Uterus (tissue), 4 donors: ENCODE results near the gene SP2. TPM values are rescaled to one million over a fixed set of nuclear protein-coding genes. Genes with fewer than 3 reads are reported as not detected.

ENCODE experiments used
- DNase-seq, 2 donors: peaks; one replicate each; pipeline ENCODE4 v3.0.0-alpha.2; 2019 to 2020
- H3K27ac ChIP-seq, 2 donors: fragments of 200-600 bp; sonication (generic); 1 replicate in 1 of 2; 2 replicates in 1 of 2; pipeline ENCODE4 v1.5.1; 2016 to 2018
- H3K27me3 ChIP-seq, 2 donors: fragments of 200-600 bp; sonication (generic); one replicate each; pipeline ENCODE4 v1.5.1; 2018 to 2019; ENCODE audit warnings: control low read depth in 1 of 2
- H3K36me3 ChIP-seq, 2 donors: fragments of 200-600 bp; sonication (generic); one replicate each; pipeline ENCODE4 v1.5.1; 2019; ENCODE audit warnings: control low read depth in 1 of 2
- H3K4me1 ChIP-seq, 2 donors: fragments of 200-600 bp; sonication (generic); one replicate each; pipeline ENCODE4 v1.5.1; 2018 to 2019; ENCODE audit warnings: control low read depth in 1 of 2
- H3K4me3 ChIP-seq, 2 donors: fragments of 200-600 bp; sonication (generic); 1 replicate in 1 of 2; 2 replicates in 1 of 2; pipeline ENCODE4 v1.5.1; 2018 to 2019; ENCODE audit warnings: mild to moderate bottlenecking in 1 of 2
- H3K9me3 ChIP-seq, 2 donors: fragments of 200-600 bp; sonication (generic); one replicate each; pipeline ENCODE4 v1.5.1; 2019; ENCODE audit warnings: control low read depth in 1 of 2
- POLR2A ChIP-seq, 2 donors: fragments of 450-650 bp; IDR thresholded peaks; one replicate each; pipeline ENCODE4 v1.6.1; 2016; ENCODE audit warnings: antibody characterized with exemption in 2 of 2, mild to moderate bottlenecking in 1 of 2, moderate library complexity in 1 of 2
- intact Hi-C: fragments of 100-400 bp; cut with DNase I; formaldehyde crosslinking; loops from one replicate; pipeline ENCODE4 v1.15.1; 2023; ENCODE audit warnings: low total_unique reads
- total RNA-seq, 4 donors: library from RNA; depleted of rRNA in 3 of 4; stranded (reverse); fragments of >200 nt in 3 of 4; gene quantifications; one replicate each; pipeline versions ENCODE4 v1.1.0 to v1.2.4, GENCODE V29; 2014 to 2023
- TF ChIP-seq, protein P1 (sequence below), 4 experiments: fragments of 200-600 bp in 2 of 4; fragments of 450-650 bp in 2 of 4; sonication (generic) in 2 of 4; IDR thresholded peaks; one replicate each; pipeline ENCODE4 v1.5.1; 2016 to 2019; ENCODE audit warnings: antibody characterized with exemption in 4 of 4, mild to moderate bottlenecking in 2 of 4, moderate library complexity in 1 of 4
- donor health status: DM: yes; HTN: yes; CAD: no.

The SP2 gene
- total RNA-seq, 4 donors from 2014 or later = 0.88 to 18.7 (median 1.3) TPM

DNA sequence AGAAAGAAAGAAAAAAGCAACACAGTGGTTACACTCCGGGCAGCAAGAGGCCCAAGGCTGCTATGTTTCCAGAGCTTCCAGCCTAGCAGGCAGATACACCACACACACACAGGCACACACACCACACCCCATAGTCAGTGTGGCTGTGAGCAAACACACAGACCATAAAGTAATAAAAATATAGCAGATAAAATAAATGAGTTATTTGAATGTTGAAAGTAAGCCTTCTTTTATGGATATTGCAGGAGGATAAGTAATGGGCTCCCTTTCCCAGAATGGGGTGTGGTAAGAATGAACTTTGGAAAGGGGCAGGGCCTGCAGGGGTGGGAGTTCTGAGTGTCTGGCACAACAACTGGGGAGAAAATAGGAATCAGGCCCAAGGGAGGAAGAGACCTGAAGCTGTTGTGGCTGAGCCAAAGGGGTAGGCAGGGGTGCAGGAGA lies 70.1 kb downstream of the SP2 start:
- peak overlapping the region; percentile 51 to 67 for H3K27ac ChIP-seq
- H3K4me3 ChIP-seq = no peak overlapping the region
- TF ChIP-seq, protein P1, sequence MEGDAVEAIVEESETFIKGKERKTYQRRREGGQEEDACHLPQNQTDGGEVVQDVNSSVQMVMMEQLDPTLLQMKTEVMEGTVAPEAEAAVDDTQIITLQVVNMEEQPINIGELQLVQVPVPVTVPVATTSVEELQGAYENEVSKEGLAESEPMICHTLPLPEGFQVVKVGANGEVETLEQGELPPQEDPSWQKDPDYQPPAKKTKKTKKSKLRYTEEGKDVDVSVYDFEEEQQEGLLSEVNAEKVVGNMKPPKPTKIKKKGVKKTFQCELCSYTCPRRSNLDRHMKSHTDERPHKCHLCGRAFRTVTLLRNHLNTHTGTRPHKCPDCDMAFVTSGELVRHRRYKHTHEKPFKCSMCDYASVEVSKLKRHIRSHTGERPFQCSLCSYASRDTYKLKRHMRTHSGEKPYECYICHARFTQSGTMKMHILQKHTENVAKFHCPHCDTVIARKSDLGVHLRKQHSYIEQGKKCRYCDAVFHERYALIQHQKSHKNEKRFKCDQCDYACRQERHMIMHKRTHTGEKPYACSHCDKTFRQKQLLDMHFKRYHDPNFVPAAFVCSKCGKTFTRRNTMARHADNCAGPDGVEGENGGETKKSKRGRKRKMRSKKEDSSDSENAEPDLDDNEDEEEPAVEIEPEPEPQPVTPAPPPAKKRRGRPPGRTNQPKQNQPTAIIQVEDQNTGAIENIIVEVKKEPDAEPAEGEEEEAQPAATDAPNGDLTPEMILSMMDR (IDR thresholded peaks at IDR 0.05) = no peak
- no peak for TF ChIP-seq POLR2A (IDR thresholded peaks at IDR 0.05)
- H3K4me1 ChIP-seq = no peaks in the 10 kb centered on the region
- H3K9me3 ChIP-seq = no peaks in the 10 kb centered on the region
- no peaks in the 10 kb centered on the region for H3K27me3 ChIP-seq
- peak; percentile 34 to 56 for DNase-seq
- no peaks in the 10 kb centered on the region for H3K36me3 ChIP-seq
- intact Hi-C loops = no loop called here

DNA sequence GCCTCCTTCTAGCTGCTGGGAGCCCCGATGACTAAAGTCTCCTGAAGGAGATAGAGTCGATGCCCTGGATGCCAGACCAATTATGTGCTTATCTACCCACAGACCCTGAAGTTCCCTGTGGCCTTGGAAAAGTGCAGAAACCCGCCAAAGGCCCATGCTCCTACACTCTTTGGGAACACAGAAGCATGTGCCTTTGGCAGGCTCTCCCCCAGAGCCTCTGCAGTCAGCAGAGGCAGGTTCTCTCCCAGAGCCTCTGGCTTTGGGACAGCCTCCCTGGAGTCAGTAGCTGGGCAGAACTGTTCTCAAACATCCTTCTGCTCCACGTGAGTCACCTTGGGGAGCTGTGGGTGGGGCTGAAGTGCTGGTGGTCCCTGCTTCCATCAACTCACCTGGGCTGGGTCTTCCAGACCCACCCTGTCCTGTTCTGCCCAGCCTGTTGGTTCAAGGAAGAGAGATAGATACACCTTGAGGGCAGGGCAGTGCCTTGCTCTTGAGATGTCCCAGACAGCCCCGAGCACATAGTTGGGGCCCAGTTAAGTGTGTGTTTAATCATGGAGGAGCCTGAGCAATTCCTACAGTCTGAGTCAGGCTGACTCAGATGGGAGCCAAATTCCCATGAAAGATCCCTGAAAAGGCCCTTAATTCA lies 71.7 kb downstream of the SP2 start:
- TF ChIP-seq, protein P1 (IDR thresholded peaks at IDR 0.05) = no peak
- intact Hi-C loops = no loop called here
- H3K4me3 ChIP-seq = no peak overlapping the region
- no peaks in the 10 kb centered on the region for H3K36me3 ChIP-seq
- no peaks in the 10 kb centered on the region for H3K27me3 ChIP-seq
- H3K4me1 ChIP-seq = no peaks in the 10 kb centered on the region
- DNase-seq = peak in 1 of 2 donors; percentile 34
- H3K9me3 ChIP-seq = no peaks in the 10 kb centered on the region
- H3K27ac ChIP-seq = peak overlapping the region in 1 of 2 donors; percentile 67

- Histone ChIP-seq H3K27me3 (no peaks in the 10 kb centered on the region), H3K36me3 (no peaks in the 10 kb centered on the region), H3K9me3 (no peaks in the 10 kb centered on the region), H3K4me1 (no peaks in the 10 kb centered on the region), H3K27ac (no peak overlapping the region), H3K4me3 (no peak overlapping the region)
- no peak for DNase-seq
- TF ChIP-seq POLR2A (IDR thresholded peaks at IDR 0.05) = no peak
- TF ChIP-seq, protein P1 (IDR thresholded peaks at IDR 0.05) = no peak
- intact Hi-C loops = no loop called here
These were observed 72.8 kb downstream of the SP2 start for GRCh38 chr17:47968836-47969235.

- H3K4me1 ChIP-seq = no peaks in the 10 kb centered on the region
These were observed 74.1 kb downstream of the SP2 start for GRCh38 chr17:47969930-47970724.

More at GRCh38 chr17:47969930-47970724, 74.1 kb downstream of the SP2 start:
- Histone ChIP-seq H3K36me3 (no peaks in the 10 kb centered on the region), H3K27me3 (no peaks in the 10 kb centered on the region), H3K4me3 (peak overlapping the region; percentile 16 to 35), H3K9me3 (no peaks in the 10 kb centered on the region), H3K27ac (peak overlapping the region; percentile 39 to 55)
- no peak for DNase-seq
- TF ChIP-seq, protein P1 (IDR thresholded peaks at IDR 0.05) = no peak
- no peak for TF ChIP-seq POLR2A (IDR thresholded peaks at IDR 0.05)
- intact Hi-C loops = no loop called here
